Measurements from ENCODE around the gene OTOS. TPM values are rescaled to one million over a fixed set of nuclear protein-coding genes. Genes with fewer than 3 reads are reported as not detected.

Gene OTOS
- total RNA-seq, 4 donors from 2014 or later: not detected

- TF ChIP-seq CTCF (IDR thresholded peaks at IDR 0.05): no peak
- no peak for ATAC-seq (ENCODE audit: low FRiP score)
- DNase-seq (ENCODE audit: low spot score): no peak
Observed at GRCh38 chr2:240112914-240113690, 27.4 kb downstream of the OTOS start.

- DNase-seq (ENCODE audit: low spot score) (no peak), ATAC-seq (ENCODE audit: low FRiP score) (no peak)
- TF ChIP-seq CTCF (IDR thresholded peaks at IDR 0.05): no peak
Observed at GRCh38 chr2:240111253-240111652, 29.2 kb downstream of the OTOS start.

GRCh38 chr2:240109386-240109785 is 31.1 kb downstream of the OTOS start:
- no peak for ATAC-seq (ENCODE audit: low FRiP score)
- TF ChIP-seq CTCF (IDR thresholded peaks at IDR 0.05): no peak
- no peak for DNase-seq (ENCODE audit: low spot score)

- no peak for TF ChIP-seq CTCF (IDR thresholded peaks at IDR 0.05)
- no peak for ATAC-seq (ENCODE audit: low FRiP score)
- no peak for DNase-seq (ENCODE audit: low spot score)
Observed at GRCh38 chr2:240107477-240107796, 33.0 kb downstream of the OTOS start.

- TF ChIP-seq CTCF (IDR thresholded peaks at IDR 0.05): no peak
- DNase-seq (ENCODE audit: low spot score) (no peak), ATAC-seq (ENCODE audit: low FRiP score) (no peak)
Observed at GRCh38 chr2:240106765-240107476, 33.5 kb downstream of the OTOS start.

- no peak for DNase-seq (ENCODE audit: low spot score)
- no peak for TF ChIP-seq CTCF (IDR thresholded peaks at IDR 0.05)
- no peak for ATAC-seq (ENCODE audit: low FRiP score)
Observed at GRCh38 chr2:240105982-240106381, 34.5 kb downstream of the OTOS start.

GRCh38 chr2:240103136-240103535 is 37.3 kb downstream of the OTOS start:
- ATAC-seq (ENCODE audit: low FRiP score) (no peak), DNase-seq (ENCODE audit: low spot score) (no peak)
- no peak for TF ChIP-seq CTCF (IDR thresholded peaks at IDR 0.05)

Measured in omental fat pad (tissue), 4 donors.